MV-4-11 (cell line): ENCODE data around the gene ORC3.
A peak's percentile ranks its signal among the peaks of the same experiment; 100 is the strongest.
"Not testable (repeated sequence)": the region's sequence is repeated elsewhere in the genome, so short reads cannot be mapped to it uniquely, and the experiment has no call there.

ENCODE experiments used
- DNase-seq: peaks from one replicate; lab custom pipeline; 2025; lab: John Stamatoyannopoulos, UW

The ORC3 gene

DNA sequence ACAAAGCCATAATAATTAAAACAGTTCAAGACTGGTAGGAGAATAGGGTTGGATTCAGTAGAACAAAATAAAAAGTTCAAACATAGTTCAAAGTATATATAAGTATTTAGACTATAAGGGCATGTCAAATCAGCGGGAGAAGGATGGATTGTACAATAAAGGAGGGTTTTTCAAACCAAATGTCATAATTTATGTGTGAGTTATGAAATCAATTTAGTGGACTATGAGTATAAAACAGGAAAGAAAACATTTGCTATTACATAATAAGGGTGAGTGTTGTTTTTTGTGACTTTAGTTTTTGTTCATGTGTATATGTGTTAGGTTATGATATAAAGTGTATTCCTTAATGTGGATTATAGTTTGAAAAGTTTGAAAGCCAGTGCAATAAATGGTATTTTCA is 10.6 kb downstream of the ORC3 start:
- peak; percentile 10 for DNase-seq

- no peak for DNase-seq
These were observed 16.3 kb downstream of the ORC3 start for GRCh38 chr6:87606199-87606598.

GRCh38 chr6:87608802-87609201 is 18.9 kb downstream of the ORC3 start:
- no peak for DNase-seq

- not testable (repeated sequence) for DNase-seq
These were observed 23.1 kb downstream of the ORC3 start for GRCh38 chr6:87613018-87613417.

DNA sequence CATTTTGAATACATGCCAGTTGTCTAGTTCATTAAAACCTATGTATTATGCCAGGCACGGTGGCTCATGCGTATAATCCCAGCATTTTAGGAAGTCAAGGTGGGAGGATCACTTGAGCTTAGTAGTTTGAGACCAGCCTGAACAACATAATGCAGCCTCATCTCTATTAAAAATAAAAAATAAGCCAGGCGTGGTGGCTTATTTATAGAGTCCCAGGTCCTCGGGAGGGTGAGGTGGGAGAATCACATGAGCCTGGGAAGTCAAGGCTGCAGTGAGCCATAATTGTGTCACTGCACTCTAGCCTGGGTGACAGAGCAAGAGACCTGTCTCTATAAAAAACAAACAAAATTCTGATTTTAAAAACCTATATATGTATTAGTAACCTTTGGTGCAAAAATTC is 27.5 kb downstream of the ORC3 start:
- no peak for DNase-seq

GRCh38 chr6:87618531-87618930 is 28.6 kb downstream of the ORC3 start:
- no peak for DNase-seq

GRCh38 chr6:87623248-87623647 is 33.3 kb downstream of the ORC3 start:
- no peak for DNase-seq

DNA sequence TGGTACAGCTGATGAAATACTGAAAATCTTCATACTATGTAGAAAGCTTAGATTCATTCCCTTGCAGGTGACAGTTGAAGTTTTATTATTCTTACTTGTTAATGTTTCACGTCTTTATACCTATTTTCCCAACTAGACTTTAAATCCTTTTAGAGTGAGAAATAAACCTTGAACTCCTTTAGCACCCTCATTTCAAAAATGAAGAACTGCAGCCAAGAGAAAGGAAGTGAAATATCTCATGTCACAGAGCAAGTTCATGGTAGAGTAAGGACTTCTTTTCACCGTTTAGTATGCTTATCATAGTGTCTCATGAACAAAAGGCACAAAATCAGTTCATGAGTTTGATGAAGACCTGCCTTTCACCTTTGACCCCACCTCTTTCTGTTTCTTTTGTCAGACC is 38.5 kb downstream of the ORC3 start:
- DNase-seq, result no peak

GRCh38 chr6:87628881-87629280 is 38.9 kb downstream of the ORC3 start:
- DNase-seq, result no peak

DNA sequence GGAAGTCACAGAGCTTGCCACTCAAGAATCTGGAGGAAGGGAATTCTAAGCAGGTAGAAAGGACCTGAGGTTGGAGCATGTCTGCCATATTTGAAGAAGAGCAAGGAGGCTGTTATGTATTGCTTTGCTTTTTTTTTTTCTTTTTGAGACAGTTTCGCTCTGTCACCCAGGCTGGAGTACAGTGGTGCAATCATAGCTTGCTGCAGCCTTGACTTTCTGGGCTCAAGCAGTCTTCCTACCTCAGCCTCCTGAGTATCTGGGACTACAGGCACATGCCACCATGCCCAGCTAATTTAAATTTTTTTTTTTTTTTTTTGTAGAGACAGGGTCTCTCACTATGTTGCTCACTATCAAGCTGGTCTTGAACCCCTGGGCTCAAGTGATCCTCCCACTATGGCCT is 40.8 kb downstream of the ORC3 start:
- no peak for DNase-seq

DNA sequence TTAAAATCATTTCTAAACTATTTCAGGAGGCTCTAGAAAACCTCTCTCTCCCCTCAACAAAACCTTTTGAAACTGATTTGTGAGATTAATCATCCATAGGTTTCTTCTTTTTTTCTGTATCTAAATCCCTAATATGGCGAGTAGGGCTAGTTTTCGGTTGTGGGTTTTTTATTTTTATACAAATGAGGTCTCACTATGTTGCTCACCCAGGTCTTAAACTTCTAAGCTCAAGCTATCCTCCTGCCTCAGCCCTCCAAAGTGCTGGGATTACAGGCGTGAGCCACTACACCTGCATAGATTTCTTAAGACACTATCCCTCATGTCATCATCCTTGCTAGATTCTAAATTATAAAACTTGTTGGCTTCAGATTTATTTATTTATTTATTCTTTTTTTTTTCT is 43.9 kb downstream of the ORC3 start:
- DNase-seq, result no peak

DNA sequence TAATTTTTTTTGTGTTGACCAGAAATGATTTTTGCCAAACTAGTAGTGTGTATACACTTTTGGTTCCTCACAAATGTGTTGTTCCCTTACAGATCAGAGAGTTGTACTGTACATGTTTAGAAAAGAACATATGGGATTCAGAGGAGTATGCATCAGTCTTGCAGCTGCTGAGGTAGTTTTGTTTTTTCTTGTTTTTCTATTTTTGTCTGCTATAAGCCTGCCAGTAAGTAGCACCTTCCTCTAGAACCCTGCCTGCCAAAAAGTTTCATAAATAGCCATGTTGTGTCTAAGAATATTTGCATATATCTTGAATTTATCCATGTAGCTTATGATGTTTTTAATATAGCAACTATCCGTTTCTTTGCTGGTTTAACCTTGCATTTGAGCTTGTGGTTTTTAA is 46.4 kb downstream of the ORC3 start:
- DNase-seq, result no peak

DNA sequence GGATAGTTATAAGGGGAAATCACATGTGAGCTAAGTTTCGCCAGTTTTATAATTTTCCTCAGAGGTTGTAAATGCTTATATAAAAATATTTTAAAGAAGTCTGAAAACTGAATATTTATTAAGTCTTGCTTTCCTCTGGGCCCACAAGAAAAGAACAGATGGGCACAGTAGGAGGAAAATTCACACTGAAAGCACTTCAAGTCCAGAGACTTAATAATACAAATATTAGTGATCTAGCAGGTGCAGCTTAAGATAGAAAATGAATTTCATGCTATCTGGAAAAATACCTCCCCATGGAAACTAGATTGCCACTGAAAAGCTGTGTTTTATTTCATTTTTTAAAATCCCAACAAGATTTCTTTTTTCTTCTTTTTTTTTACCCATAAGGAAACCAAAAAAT is 47.2 kb downstream of the ORC3 start:
- no peak for DNase-seq

- DNase-seq, result no peak
These were observed 49.4 kb downstream of the ORC3 start for GRCh38 chr6:87639373-87639772.

- no peak for DNase-seq
These were observed 51.2 kb downstream of the ORC3 start for GRCh38 chr6:87641065-87641692.

GRCh38 chr6:87645080-87645479 is 55.1 kb downstream of the ORC3 start:
- DNase-seq, result no peak

- DNase-seq, result no peak
These were observed 63.4 kb downstream of the ORC3 start for GRCh38 chr6:87653074-87653962.

DNA sequence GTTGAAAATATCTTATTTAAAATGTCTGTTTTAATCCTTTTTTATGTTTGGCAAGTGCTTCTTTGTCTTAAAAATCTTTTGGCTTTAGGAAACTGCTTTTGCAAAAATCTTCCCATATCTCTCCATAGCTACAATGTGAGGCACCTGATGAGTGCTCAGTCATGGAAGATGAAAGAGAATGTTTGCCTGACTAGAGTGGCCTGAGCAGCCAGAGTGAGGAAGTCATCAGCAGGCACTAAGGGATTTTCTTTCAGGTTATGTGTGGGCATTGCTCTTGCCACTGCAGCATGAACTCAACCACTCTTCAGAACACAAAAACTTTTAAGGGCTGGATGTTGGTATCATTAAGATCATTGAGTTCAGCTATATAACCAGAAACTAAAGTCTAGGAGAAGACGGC is 64.2 kb downstream of the ORC3 start:
- DNase-seq, result no peak

DNA sequence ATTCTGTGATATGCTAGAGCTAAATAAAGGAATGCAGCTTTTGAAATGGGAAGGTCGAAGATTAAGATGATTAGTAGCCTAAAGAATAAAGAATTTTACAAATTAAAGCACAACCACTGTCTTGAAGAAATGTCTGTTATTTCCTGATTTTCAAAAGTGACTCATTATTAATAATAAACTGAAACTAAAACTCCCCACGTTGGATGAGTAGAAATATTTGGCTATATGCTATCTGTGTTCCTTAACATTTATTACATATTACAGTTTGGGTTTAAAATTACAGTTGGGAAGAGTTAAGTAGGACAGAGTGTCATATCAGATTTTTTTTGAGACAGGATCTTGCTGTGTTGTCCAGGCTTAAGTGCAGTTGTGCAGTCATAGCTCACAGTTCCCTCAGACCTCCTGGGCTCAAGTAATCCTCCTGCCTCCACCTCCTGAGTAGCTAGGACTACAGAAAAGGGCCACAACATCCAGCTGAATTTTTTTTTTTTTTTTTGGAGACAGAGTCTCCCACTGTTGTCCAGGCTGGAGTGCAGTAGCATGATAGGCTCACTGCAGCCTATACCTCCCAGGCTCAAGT is 65.0 kb downstream of the ORC3 start:
- no peak for DNase-seq

- DNase-seq, result no peak
These were observed 65.9 kb downstream of the ORC3 start for GRCh38 chr6:87655824-87656223.

GRCh38 chr6:87656857-87657256 is 66.9 kb downstream of the ORC3 start:
- peak; percentile 60 for DNase-seq

- no peak for DNase-seq
These were observed 68.6 kb downstream of the ORC3 start for GRCh38 chr6:87658516-87658915.

DNA sequence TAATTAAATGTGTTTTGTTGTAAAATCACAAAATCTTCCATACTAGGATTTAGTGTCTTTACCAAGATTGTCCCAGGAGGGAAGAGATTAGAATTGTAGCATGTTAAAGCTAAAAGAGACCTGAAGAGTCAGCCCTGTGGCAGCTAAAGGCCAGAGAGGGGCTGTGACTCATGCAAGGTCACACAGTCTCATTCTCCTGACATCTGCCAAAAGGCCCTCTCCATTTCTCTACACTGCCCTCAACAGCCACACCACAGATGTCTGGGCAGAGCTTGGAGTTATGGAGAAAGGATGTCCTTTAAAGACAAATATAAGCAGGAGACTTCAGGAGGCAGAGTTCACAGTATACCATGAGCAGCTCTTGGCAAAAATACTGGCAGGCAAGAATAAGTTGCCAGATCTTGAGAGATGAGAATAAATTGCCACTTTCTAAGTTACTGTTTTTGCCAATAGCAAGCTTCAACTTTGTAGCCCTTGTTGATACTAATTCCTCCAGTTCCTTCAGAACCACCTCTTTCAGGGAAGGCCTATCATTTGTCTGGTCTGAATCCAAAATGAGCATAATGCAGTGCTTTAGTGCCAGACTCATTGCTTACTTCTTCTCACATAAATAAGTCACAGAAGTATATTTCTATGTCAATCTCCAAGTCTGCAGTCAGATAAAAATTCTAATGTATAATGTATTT is 70.4 kb downstream of the ORC3 start:
- peak; percentile 38 for DNase-seq
